ENCODE measurements around the gene SORBS1. TPM values are rescaled to one million over a fixed set of nuclear protein-coding genes. Genes with fewer than 3 reads are reported as not detected.

SORBS1 gene
- total and polyA plus RNA-seq, 9 of the 15 experiments (the other 6 are each of a cell fraction or from before 2014, with no cell fraction given), result 2.0 to 13.3 (median 6.5) TPM

DNA sequence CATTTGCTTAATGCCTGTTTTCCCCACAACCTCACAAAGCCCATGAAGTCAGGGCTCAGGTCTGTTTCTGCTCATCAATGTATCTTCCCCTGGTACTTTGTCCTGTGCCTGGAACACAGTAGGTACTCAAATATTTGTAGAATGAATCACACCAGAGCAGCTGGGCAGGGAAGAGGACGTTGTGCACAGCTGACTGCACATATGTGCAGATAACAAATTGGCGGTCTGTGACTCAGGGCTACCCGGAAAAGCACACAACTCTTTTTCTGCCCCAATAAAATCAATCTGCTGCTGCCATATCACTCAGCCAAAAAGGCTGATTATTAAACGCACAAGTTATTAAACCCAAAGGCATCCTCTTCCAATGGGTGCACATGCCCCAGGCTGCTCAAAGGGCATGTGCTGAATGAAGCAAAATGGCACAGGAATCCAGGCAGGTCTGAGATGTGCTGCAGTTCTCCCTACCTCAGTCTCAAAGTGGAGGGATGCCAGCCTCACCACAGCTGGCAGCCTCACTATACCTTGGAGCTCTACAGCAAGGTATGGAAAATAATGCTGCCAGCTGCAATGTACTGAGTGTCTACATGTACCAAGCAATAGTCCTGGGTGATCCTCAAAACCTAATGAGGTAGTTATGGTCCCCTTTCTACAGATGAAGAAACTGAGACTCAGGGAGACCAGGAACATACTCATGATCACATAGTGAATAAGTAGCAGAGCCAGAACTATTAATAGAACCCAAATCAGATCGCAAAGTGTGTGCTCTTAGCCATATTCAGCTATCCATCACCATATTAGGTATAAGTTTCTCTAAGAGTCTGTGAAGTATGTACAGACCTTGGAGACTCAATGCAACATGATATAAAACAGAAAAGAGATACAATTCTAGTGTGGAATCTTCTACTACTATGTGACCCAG, 43.4 kb downstream of the SORBS1 start (continued):
- peak; percentile 67; the same call in 1 of the 2 replicates for TF ChIP-seq MBD2 (IDR thresholded peaks at IDR 0.05; ENCODE audit: borderline replicate concordance, low read depth)
- TF ChIP-seq FOS (IDR thresholded peaks at IDR 0.05; ENCODE audit: extremely low read depth, insufficient read length), result peak; percentile 73
- peak; percentile 54 to 72; a peak in 1 of 4 replicates for TF ChIP-seq SIN3A (IDR thresholded peaks at IDR 0.05; ENCODE audit: borderline replicate concordance in 2 of 2, control insufficient read depth in 1 of 2, low read depth in 2 of 2, low read length in 2 of 2)
- peak; percentile 72 for TF ChIP-seq SMARCC2 (IDR thresholded peaks at IDR 0.05; ENCODE audit: low read depth)
- peak; percentile 74 for TF ChIP-seq CREM (IDR thresholded peaks at IDR 0.05; ENCODE audit: low read depth)
- TF ChIP-seq NFIC (IDR thresholded peaks at IDR 0.05), result peak; percentile 68
- TF ChIP-seq PTTG1 (tag; IDR thresholded peaks at IDR 0.05; ENCODE audit: low read depth), result no peak
- no peak for TF ChIP-seq ATF1 (CRISPR knock-in tag; IDR thresholded peaks at IDR 0.05)
- TF ChIP-seq ATF1 (tag; IDR thresholded peaks at IDR 0.05), result peak; percentile 46; the same call in 1 of the 2 replicates
- peak; percentile 65 for TF ChIP-seq MEIS2 (IDR thresholded peaks at IDR 0.05; ENCODE audit: partially characterized antibody)
- TF ChIP-seq ZKSCAN1 (IDR thresholded peaks at IDR 0.05; ENCODE audit: low read depth, low read length), result peak; percentile 99
- TF ChIP-seq, protein P1, sequence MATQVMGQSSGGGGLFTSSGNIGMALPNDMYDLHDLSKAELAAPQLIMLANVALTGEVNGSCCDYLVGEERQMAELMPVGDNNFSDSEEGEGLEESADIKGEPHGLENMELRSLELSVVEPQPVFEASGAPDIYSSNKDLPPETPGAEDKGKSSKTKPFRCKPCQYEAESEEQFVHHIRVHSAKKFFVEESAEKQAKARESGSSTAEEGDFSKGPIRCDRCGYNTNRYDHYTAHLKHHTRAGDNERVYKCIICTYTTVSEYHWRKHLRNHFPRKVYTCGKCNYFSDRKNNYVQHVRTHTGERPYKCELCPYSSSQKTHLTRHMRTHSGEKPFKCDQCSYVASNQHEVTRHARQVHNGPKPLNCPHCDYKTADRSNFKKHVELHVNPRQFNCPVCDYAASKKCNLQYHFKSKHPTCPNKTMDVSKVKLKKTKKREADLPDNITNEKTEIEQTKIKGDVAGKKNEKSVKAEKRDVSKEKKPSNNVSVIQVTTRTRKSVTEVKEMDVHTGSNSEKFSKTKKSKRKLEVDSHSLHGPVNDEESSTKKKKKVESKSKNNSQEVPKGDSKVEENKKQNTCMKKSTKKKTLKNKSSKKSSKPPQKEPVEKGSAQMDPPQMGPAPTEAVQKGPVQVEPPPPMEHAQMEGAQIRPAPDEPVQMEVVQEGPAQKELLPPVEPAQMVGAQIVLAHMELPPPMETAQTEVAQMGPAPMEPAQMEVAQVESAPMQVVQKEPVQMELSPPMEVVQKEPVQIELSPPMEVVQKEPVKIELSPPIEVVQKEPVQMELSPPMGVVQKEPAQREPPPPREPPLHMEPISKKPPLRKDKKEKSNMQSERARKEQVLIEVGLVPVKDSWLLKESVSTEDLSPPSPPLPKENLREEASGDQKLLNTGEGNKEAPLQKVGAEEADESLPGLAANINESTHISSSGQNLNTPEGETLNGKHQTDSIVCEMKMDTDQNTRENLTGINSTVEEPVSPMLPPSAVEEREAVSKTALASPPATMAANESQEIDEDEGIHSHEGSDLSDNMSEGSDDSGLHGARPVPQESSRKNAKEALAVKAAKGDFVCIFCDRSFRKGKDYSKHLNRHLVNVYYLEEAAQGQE (IDR thresholded peaks at IDR 0.05; ENCODE audit: borderline replicate concordance), result peak; percentile 15; the same call in 1 of the 2 replicates
- TF ChIP-seq, protein P1 (CRISPR knock-in tag; IDR thresholded peaks at IDR 0.05; ENCODE audit: low read depth), result no peak
- TF ChIP-seq DNMT1 (IDR thresholded peaks at IDR 0.05), result no peak
